Raji (cell line): ENCODE data around the gene TOB1.

Experiments
- POLR2A ChIP-seq: IDR thresholded peaks from 2 replicates; pipeline ENCODE4 v1.6.1; 2011; ENCODE audit warnings: low read depth, low read length, control low read depth; ENCODE audit not compliant: insufficient read depth

Gene TOB1

GRCh38 chr17:50845240-50846147, 20.7 kb downstream of the TOB1 start:
- no peak for TF ChIP-seq POLR2A

GRCh38 chr17:50844117-50844700, 21.9 kb downstream of the TOB1 start:
- no peak for TF ChIP-seq POLR2A

- TF ChIP-seq POLR2A: no peak
Observed at GRCh38 chr17:50843150-50843905, 22.8 kb downstream of the TOB1 start.

- no peak for TF ChIP-seq POLR2A
Observed at GRCh38 chr17:50842506-50843149, 23.5 kb downstream of the TOB1 start.

- TF ChIP-seq POLR2A: no peak
Observed at GRCh38 chr17:50841949-50842354, 24.2 kb downstream of the TOB1 start.

GRCh38 chr17:50841277-50841948, 24.7 kb downstream of the TOB1 start:
- TF ChIP-seq POLR2A: no peak

GRCh38 chr17:50840311-50840851, 25.8 kb downstream of the TOB1 start:
- TF ChIP-seq POLR2A: no peak

- TF ChIP-seq POLR2A: no peak
Observed at GRCh38 chr17:50839591-50840310, 26.4 kb downstream of the TOB1 start.

- TF ChIP-seq POLR2A: no peak
Observed at GRCh38 chr17:50837980-50838954, 27.9 kb downstream of the TOB1 start.

- no peak for TF ChIP-seq POLR2A
Observed at GRCh38 chr17:50837286-50837979, 28.7 kb downstream of the TOB1 start.

- no peak for TF ChIP-seq POLR2A
Observed at GRCh38 chr17:50836826-50837225, 29.3 kb downstream of the TOB1 start.
